Spleen (tissue), 11 donors: Measurements from ENCODE around the gene TTLL11. TPM values are rescaled to one million over a fixed set of nuclear protein-coding genes. Genes with fewer than 3 reads are reported as not detected.

ENCODE experiments used
- DNase-seq: peaks from one replicate; pipeline ENCODE4 v3.0.0-alpha.2; 2020
- H3K27ac ChIP-seq, 8 donors: fragments of 200-600 bp; sonication (generic) in 7 of 8; 1 replicate in 4 of 8; 2 replicates in 4 of 8; pipeline versions ENCODE4 v1.5.0 to v1.8.0; 2016 to 2021; ENCODE audit warnings: inconsistent platforms in 4 of 8, mild to moderate bottlenecking in 4 of 8, moderate library complexity in 1 of 8
- H3K27me3 ChIP-seq, 7 donors: fragments of 200-600 bp; sonication (generic) in 6 of 7; replicated peaks in 1 of 7; 1 replicate in 4 of 7; 2 replicates in 3 of 7; pipeline versions ENCODE4 v1.5.0 to v1.8.0; 2016 to 2021; ENCODE audit warnings: inconsistent platforms in 3 of 7, mild to moderate bottlenecking in 1 of 7
- H3K36me3 ChIP-seq, 6 donors: fragments of 200-600 bp; sonication (generic) in 5 of 6; 1 replicate in 4 of 6; 2 replicates in 2 of 6; pipeline versions ENCODE4 v1.5.0 to v1.8.0; 2016 to 2021; ENCODE audit warnings: inconsistent platforms in 2 of 6
- H3K4me1 ChIP-seq, 6 donors: fragments of 200-600 bp; sonication (generic) in 5 of 6; 1 replicate in 3 of 6; 2 replicates in 3 of 6; pipeline versions ENCODE4 v1.5.0 to v1.8.0; 2016 to 2021; ENCODE audit warnings: inconsistent platforms in 3 of 6
- H3K4me3 ChIP-seq, 8 donors: fragments of 200-600 bp; sonication (generic) in 7 of 8; 1 replicate in 4 of 8; 2 replicates in 4 of 8; pipeline versions ENCODE4 v1.5.0 to v1.8.0; 2016 to 2021; ENCODE audit warnings: inconsistent platforms in 4 of 8, mild to moderate bottlenecking in 4 of 8, moderate library complexity in 2 of 8
- H3K9me3 ChIP-seq, 8 donors: fragments of 200-600 bp; sonication (generic) in 7 of 8; 1 replicate in 4 of 8; 2 replicates in 4 of 8; pipeline versions ENCODE4 v1.5.0 to v1.8.0; 2016 to 2021; ENCODE audit warnings: inconsistent platforms in 4 of 8
- CTCF ChIP-seq, 11 experiments: fragments of 200-600 bp in 7 of 11; fragments of 450-650 bp in 4 of 11; sonication (generic) in 4 of 11; IDR thresholded peaks in 8 of 11; conservative IDR thresholded peaks in 3 of 11; 1 replicate in 7 of 11; 2 replicates in 4 of 11; pipeline versions ENCODE4 v1.4.0 to v1.8.0; 2016 to 2021; ENCODE audit warnings: antibody characterized with exemption in 11 of 11, inconsistent platforms in 4 of 11, mild to moderate bottlenecking in 1 of 11
- POLR2A ChIP-seq, 3 donors: fragments of 450-650 bp; IDR thresholded peaks; one replicate each; pipeline ENCODE4 v1.5.1; 2017; ENCODE audit warnings: antibody characterized with exemption in 3 of 3, mild to moderate bottlenecking in 1 of 3
- POLR2AphosphoS5 ChIP-seq, 3 donors: sonication (generic); formaldehyde crosslinking; IDR thresholded peaks; one replicate each; pipeline ENCODE4 v1.5.1; 2017; ENCODE audit warnings: antibody characterized with exemption in 3 of 3
- WGBS, 5 donors: extraction: QIAGEN DNeasy Blood & Tissue Kit in 3 of 5; methylation state at CpG; one replicate each; pipeline versions ENCODE4 v1.1.5 to v1.1.7; 2013 to 2018; 5-methylcytosine and 5-hydroxymethylcytosine counted together
- intact Hi-C: fragments of 100-400 bp; cut with DNase I; formaldehyde crosslinking; loops from one replicate; pipeline ENCODE4 v1.15.0; 2023; ENCODE audit warnings: low total_unique reads
- polyA plus RNA-seq, 3 donors: library from polyadenylated mRNA; stranded (reverse); fragments of 200-250 nt; gene quantifications; one replicate each; pipeline ENCODE4 v1.2.1, GENCODE V29; 2013
- total RNA-seq, 7 donors: library from RNA; depleted of rRNA in 3 of 7; stranded (reverse); fragments of >200 nt in 3 of 7; fragmentation: NEBNext Ultra II Directional in 4 of 7; extraction: Animal tissue kit (Norgen Biotek cat#: 25700) in 4 of 7; gene quantifications; one replicate each; pipeline versions ENCODE4 v1.1.0 to v1.2.1, GENCODE V29; 2016 to 2021
- donor health status: healthy with polysubstance abuse.
- donor health status: DM: no; HTN: no; CAD: no; lungs with moderate emphysema.
- donor health status: DM: no; HTN: no; CAD: no.
- donor health status: Bipolar disorder and iron deficiency.
- donor health status: healthy.
- donor health status: DM: no; HTN: no; CAD: no.
- donor health status: DM: yes; HTN: yes; CAD: no.

Gene TTLL11
- total and polyA plus RNA-seq, 10 donors = 1.6 to 12.8 (median 7.3) TPM

GRCh38 chr9:121966706-121967105 is 126.4 kb downstream of the TTLL11 start:
- DNase-seq = no peak
- WGBS, 5 donors = 83 to 97% (median 89%) methylated on average over 1 of the region's 1 CpG
- Histone ChIP-seq H3K27me3 (no peaks in the 10 kb centered on the region), H3K36me3 (no peaks in the 10 kb centered on the region), H3K4me1 (no peaks in the 10 kb centered on the region), H3K4me3 (no peak overlapping the region), H3K9me3 (no peaks in the 10 kb centered on the region), H3K27ac (no peak overlapping the region)
- intact Hi-C loops = no loop called here
- TF ChIP-seq POLR2AphosphoS5 (IDR thresholded peaks at IDR 0.05) (no peak), CTCF (IDR thresholded peaks at IDR 0.05 in 8 of 11, conservative IDR thresholded peaks at IDR 0.05 in 3 of 11) (no peak), POLR2A (IDR thresholded peaks at IDR 0.05) (no peak)

GRCh38 chr9:121963528-121963995 is 129.5 kb downstream of the TTLL11 start:
- H3K27ac ChIP-seq = no peak overlapping the region
- H3K4me1 ChIP-seq = peaks cover 0 to 5% (median 0%) of the 10 kb centered on the region in 6 donors
- intact Hi-C loops = no loop called here
- H3K27me3 ChIP-seq = no peaks in the 10 kb centered on the region
- no peak for DNase-seq
- WGBS, 5 donors = 65 to 76% (median 68%) methylated on average over 8 of the region's 8 CpGs
- H3K9me3 ChIP-seq = no peaks in the 10 kb centered on the region
- TF ChIP-seq POLR2AphosphoS5 (IDR thresholded peaks at IDR 0.05) (no peak), CTCF (IDR thresholded peaks at IDR 0.05 in 8 of 11, conservative IDR thresholded peaks at IDR 0.05 in 3 of 11) (no peak), POLR2A (IDR thresholded peaks at IDR 0.05) (no peak)
- no peaks in the 10 kb centered on the region for H3K36me3 ChIP-seq
- no peak overlapping the region for H3K4me3 ChIP-seq

GRCh38 chr9:121962421-121962820 is 130.7 kb downstream of the TTLL11 start:
- Histone ChIP-seq H3K36me3 (no peaks in the 10 kb centered on the region), H3K27me3 (no peaks in the 10 kb centered on the region), H3K4me1 (peaks cover 0 to 6% (median 0%) of the 10 kb centered on the region in 6 donors), H3K4me3 (no peak overlapping the region), H3K27ac (no peak overlapping the region), H3K9me3 (no peaks in the 10 kb centered on the region)
- DNase-seq = no peak
- intact Hi-C loops = no loop called here
- WGBS, 5 donors = 93 to 100% (median 97%) methylated on average over 1 of the region's 1 CpG
- TF ChIP-seq POLR2AphosphoS5 (IDR thresholded peaks at IDR 0.05) (no peak), POLR2A (IDR thresholded peaks at IDR 0.05) (no peak), CTCF (IDR thresholded peaks at IDR 0.05 in 8 of 11, conservative IDR thresholded peaks at IDR 0.05 in 3 of 11) (no peak)

GRCh38 chr9:121960665-121961064 is 132.4 kb downstream of the TTLL11 start:
- H3K4me1 ChIP-seq = peaks cover 0 to 18% (median 0%) of the 10 kb centered on the region in 6 donors
- no peak for TF ChIP-seq POLR2A (IDR thresholded peaks at IDR 0.05)
- no peak for TF ChIP-seq POLR2AphosphoS5 (IDR thresholded peaks at IDR 0.05)
- no peaks in the 10 kb centered on the region for H3K9me3 ChIP-seq
- no peaks in the 10 kb centered on the region for H3K36me3 ChIP-seq
- H3K27me3 ChIP-seq = no peaks in the 10 kb centered on the region
- no peak for DNase-seq
- intact Hi-C loops = no loop called here
- no peak overlapping the region for H3K4me3 ChIP-seq
- 94 to 99% (median 98%) methylated on average over 7 of the region's 7 CpGs for WGBS, 5 donors
- H3K27ac ChIP-seq = no peak overlapping the region

GRCh38 chr9:121958530-121958929 is 134.6 kb downstream of the TTLL11 start:
- Histone ChIP-seq H3K27ac (no peak overlapping the region), H3K36me3 (no peaks in the 10 kb centered on the region), H3K4me1 (peaks cover 0 to 27% (median 6%) of the 10 kb centered on the region in 6 donors), H3K9me3 (no peaks in the 10 kb centered on the region), H3K27me3 (no peaks in the 10 kb centered on the region), H3K4me3 (no peak overlapping the region)
- WGBS, 5 donors = 38 to 69% (median 53%) methylated on average over 4 of the region's 4 CpGs
- no peak for DNase-seq
- intact Hi-C loops = no loop called here
- TF ChIP-seq POLR2A (IDR thresholded peaks at IDR 0.05) (no peak), CTCF (IDR thresholded peaks at IDR 0.05 in 8 of 11, conservative IDR thresholded peaks at IDR 0.05 in 3 of 11) (no peak), POLR2AphosphoS5 (IDR thresholded peaks at IDR 0.05) (no peak)
